GM19328 (cell line): ENCODE results near the gene FBXO47.

Experiments
- ATAC-seq: cut with Tn5 transposase; IDR thresholded peaks from one replicate; pipeline ENCODE4 v1.9.1; 2021; ENCODE audit warnings: mild to moderate bottlenecking, moderate library complexity; ENCODE audit not compliant: unreplicated experiment

Gene FBXO47

GRCh38 chr17:38967290-38967738 lies at the start of gene FBXO47:
TSS of gene FBXO47 (minus strand) at chr17:38967403. CDS start at chr17:38963025, 4,378 bp downstream.
- ATAC-seq, result no peak

GRCh38 chr17:39016193-39017153 lies 49.3 kb upstream of the FBXO47 start:
- ATAC-seq, result no peak

GRCh38 chr17:39015546-39015935 lies 48.3 kb upstream of the FBXO47 start:
- ATAC-seq, result no peak

- no peak for ATAC-seq
These were observed 47.8 kb upstream of the FBXO47 start for GRCh38 chr17:39014795-39015545.

- ATAC-seq, result no peak
These were observed 47.0 kb upstream of the FBXO47 start for GRCh38 chr17:39014044-39014794.

GRCh38 chr17:39012725-39013124 lies 45.5 kb upstream of the FBXO47 start:
- no peak for ATAC-seq

GRCh38 chr17:39011907-39012468 lies 44.8 kb upstream of the FBXO47 start:
- no peak for ATAC-seq

GRCh38 chr17:39009581-39010001 lies 42.4 kb upstream of the FBXO47 start:
- no peak for ATAC-seq

GRCh38 chr17:39008633-39009032 lies 41.4 kb upstream of the FBXO47 start:
- no peak for ATAC-seq

GRCh38 chr17:39002991-39003715 lies 36.0 kb upstream of the FBXO47 start:
- no peak for ATAC-seq

GRCh38 chr17:39001703-39002637 lies 34.8 kb upstream of the FBXO47 start:
- ATAC-seq, result no peak

- ATAC-seq, result no peak
These were observed 32.9 kb upstream of the FBXO47 start for GRCh38 chr17:39000021-39000601.

GRCh38 chr17:38996660-38997337 lies 29.6 kb upstream of the FBXO47 start:
- ATAC-seq, result no peak

- no peak for ATAC-seq
These were observed 26.8 kb upstream of the FBXO47 start for GRCh38 chr17:38994026-38994425.

- ATAC-seq, result no peak
These were observed 17.5 kb upstream of the FBXO47 start for GRCh38 chr17:38984666-38985065.

- no peak for ATAC-seq
These were observed 15.9 kb upstream of the FBXO47 start for GRCh38 chr17:38982858-38983746.

GRCh38 chr17:38981636-38982035 lies 14.4 kb upstream of the FBXO47 start:
- no peak for ATAC-seq
